ENCODE data around the gene SPTBN5.

SPTBN5 gene

GRCh38 chr15:41932511-41933289 lies 38.8 kb upstream of the SPTBN5 start:
- no peak overlapping the region for H3K4me3 ChIP-seq (ENCODE audit: low read length, poor library complexity, severe bottlenecking)
- H2AFZ ChIP-seq (ENCODE audit: low read length), result no peak overlapping the region
- no peaks in the 10 kb centered on the region for H4K20me1 ChIP-seq (ENCODE audit: insufficient read depth, low read length, poor library complexity, severe bottlenecking)
- H3K9ac ChIP-seq (ENCODE audit: low read depth, low read length, poor library complexity, severe bottlenecking), result no peak overlapping the region
- peaks cover 15% of the 10 kb centered on the region for H3K4me1 ChIP-seq (ENCODE audit: insufficient read depth, low read length, poor library complexity, severe bottlenecking)
- H3K4me2 ChIP-seq (ENCODE audit: low read depth, low read length, poor library complexity, severe bottlenecking), result no peak overlapping the region
- no peaks in the 10 kb centered on the region for H3K9me2 ChIP-seq (replicated peaks; ENCODE audit: low read depth, low read length)
- H3F3A ChIP-seq (ENCODE audit: low read depth), result no peaks in the 10 kb centered on the region; the same call in 1 of the 2 replicates
- H3K79me2 ChIP-seq (ENCODE audit: insufficient read depth, low read length), result no peaks in the 10 kb centered on the region
- TF ChIP-seq CTCF (conservative IDR thresholded peaks at IDR 0.05; ENCODE audit: low read length) (no peak), EZH2phosphoT487 (IDR thresholded peaks at IDR 0.05; ENCODE audit: borderline replicate concordance) (no peak)
- H3K36me3 ChIP-seq (ENCODE audit: insufficient read depth, low read length), result no peaks in the 10 kb centered on the region
- H3K27me3 ChIP-seq (ENCODE audit: insufficient read depth, low read length, poor library complexity, severe bottlenecking), result no peaks in the 10 kb centered on the region
- no peaks in the 10 kb centered on the region for H3K9me3 ChIP-seq (ENCODE audit: insufficient read depth, low read depth, low read length)

- Histone ChIP-seq H3K4me2 (ENCODE audit: low read depth, low read length, poor library complexity, severe bottlenecking) (no peak overlapping the region), H3K27me3 (ENCODE audit: insufficient read depth, low read length, poor library complexity, severe bottlenecking) (no peaks in the 10 kb centered on the region), H3K9me3 (ENCODE audit: insufficient read depth, low read depth, low read length) (no peaks in the 10 kb centered on the region), H2AFZ (ENCODE audit: low read length) (no peak overlapping the region), H3K4me1 (ENCODE audit: insufficient read depth, low read length, poor library complexity, severe bottlenecking) (peaks cover 16% of the 10 kb centered on the region), H3K79me2 (ENCODE audit: insufficient read depth, low read length) (no peaks in the 10 kb centered on the region), H3K9ac (ENCODE audit: low read depth, low read length, poor library complexity, severe bottlenecking) (no peak overlapping the region), H4K20me1 (ENCODE audit: insufficient read depth, low read length, poor library complexity, severe bottlenecking) (no peaks in the 10 kb centered on the region), H3K36me3 (ENCODE audit: insufficient read depth, low read length) (no peaks in the 10 kb centered on the region), H3K4me3 (ENCODE audit: low read length, poor library complexity, severe bottlenecking) (no peak overlapping the region), H3F3A (ENCODE audit: low read depth) (no peaks in the 10 kb centered on the region; the same call in 1 of the 2 replicates), H3K9me2 (replicated peaks; ENCODE audit: low read depth, low read length) (no peaks in the 10 kb centered on the region)
- no peak for TF ChIP-seq CTCF (conservative IDR thresholded peaks at IDR 0.05; ENCODE audit: low read length)
- no peak for TF ChIP-seq EZH2phosphoT487 (IDR thresholded peaks at IDR 0.05; ENCODE audit: borderline replicate concordance)
Measured at GRCh38 chr15:41932101-41932500, 38.2 kb upstream of the SPTBN5 start.

- H3K9me3 ChIP-seq (ENCODE audit: insufficient read depth, low read depth, low read length), result no peaks in the 10 kb centered on the region
- no peaks in the 10 kb centered on the region for H3K27me3 ChIP-seq (ENCODE audit: insufficient read depth, low read length, poor library complexity, severe bottlenecking)
- no peak overlapping the region for H3K4me2 ChIP-seq (ENCODE audit: low read depth, low read length, poor library complexity, severe bottlenecking)
- no peak overlapping the region for H3K4me3 ChIP-seq (ENCODE audit: low read length, poor library complexity, severe bottlenecking)
- no peak for TF ChIP-seq EZH2phosphoT487 (IDR thresholded peaks at IDR 0.05; ENCODE audit: borderline replicate concordance)
- TF ChIP-seq CTCF (conservative IDR thresholded peaks at IDR 0.05; ENCODE audit: low read length), result no peak
- no peaks in the 10 kb centered on the region for H3K9me2 ChIP-seq (replicated peaks; ENCODE audit: low read depth, low read length)
- H3F3A ChIP-seq (ENCODE audit: low read depth), result no peaks in the 10 kb centered on the region; the same call in 1 of the 2 replicates
- H4K20me1 ChIP-seq (ENCODE audit: insufficient read depth, low read length, poor library complexity, severe bottlenecking), result no peaks in the 10 kb centered on the region
- no peak overlapping the region for H2AFZ ChIP-seq (ENCODE audit: low read length)
- no peaks in the 10 kb centered on the region for H3K79me2 ChIP-seq (ENCODE audit: insufficient read depth, low read length)
- H3K9ac ChIP-seq (ENCODE audit: low read depth, low read length, poor library complexity, severe bottlenecking), result no peak overlapping the region
- peaks cover 21% of the 10 kb centered on the region for H3K4me1 ChIP-seq (ENCODE audit: insufficient read depth, low read length, poor library complexity, severe bottlenecking)
- H3K36me3 ChIP-seq (ENCODE audit: insufficient read depth, low read length), result no peaks in the 10 kb centered on the region
Measured at GRCh38 chr15:41930867-41931222, 37.0 kb upstream of the SPTBN5 start.

Data from Loucy (cell line).